ENCODE measurements around the gene NEMP1. TPM values are rescaled to one million over a fixed set of nuclear protein-coding genes. Genes with fewer than 3 reads are reported as not detected.
"Not testable (repeated sequence)": the region's sequence is repeated elsewhere in the genome, so short reads cannot be mapped to it uniquely, and the experiment has no call there.

The NEMP1 gene, protein sequence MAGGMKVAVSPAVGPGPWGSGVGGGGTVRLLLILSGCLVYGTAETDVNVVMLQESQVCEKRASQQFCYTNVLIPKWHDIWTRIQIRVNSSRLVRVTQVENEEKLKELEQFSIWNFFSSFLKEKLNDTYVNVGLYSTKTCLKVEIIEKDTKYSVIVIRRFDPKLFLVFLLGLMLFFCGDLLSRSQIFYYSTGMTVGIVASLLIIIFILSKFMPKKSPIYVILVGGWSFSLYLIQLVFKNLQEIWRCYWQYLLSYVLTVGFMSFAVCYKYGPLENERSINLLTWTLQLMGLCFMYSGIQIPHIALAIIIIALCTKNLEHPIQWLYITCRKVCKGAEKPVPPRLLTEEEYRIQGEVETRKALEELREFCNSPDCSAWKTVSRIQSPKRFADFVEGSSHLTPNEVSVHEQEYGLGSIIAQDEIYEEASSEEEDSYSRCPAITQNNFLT
- total RNA-seq: 10 to 100 TPM; 60.5 to 66.1 TPM

DNA sequence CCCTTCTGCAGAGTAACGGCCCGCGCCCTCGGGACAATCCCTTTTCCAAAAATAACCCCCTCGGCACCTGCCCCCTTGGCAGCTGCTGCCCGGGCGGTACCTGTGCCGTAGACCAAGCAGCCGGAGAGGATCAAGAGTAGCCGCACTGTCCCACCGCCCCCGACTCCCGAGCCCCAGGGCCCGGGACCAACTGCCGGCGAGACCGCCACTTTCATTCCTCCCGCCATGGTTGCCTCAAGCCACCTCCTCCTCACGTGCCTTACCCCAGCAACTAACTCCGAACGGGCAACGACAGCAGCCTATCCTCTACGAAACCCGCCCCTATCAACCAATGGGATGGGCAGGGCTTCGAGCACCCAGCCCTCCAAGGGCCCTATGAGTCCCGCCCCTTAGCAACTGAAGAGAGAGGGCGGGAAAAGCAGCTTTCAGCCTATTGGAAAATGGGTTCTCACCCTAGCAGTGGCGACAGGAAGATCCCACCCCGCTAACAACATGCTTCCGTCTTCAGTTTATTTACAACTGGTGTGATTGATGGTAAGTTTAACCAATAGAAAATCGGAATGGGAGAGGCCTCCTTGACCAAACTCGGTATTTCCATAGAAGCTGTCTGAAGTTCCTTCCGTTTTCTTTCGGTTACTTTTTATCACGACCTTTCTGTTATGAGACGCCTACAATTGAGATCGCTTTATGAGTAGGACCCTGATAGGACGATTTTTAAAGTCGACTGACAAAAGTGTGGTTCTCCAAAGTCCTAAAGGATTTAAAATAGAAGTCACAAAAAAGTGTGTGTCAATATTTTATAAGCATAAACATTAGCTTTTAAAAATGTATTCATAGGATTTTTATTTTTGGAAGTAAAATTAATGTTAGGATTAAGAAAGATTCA lies at the start of gene NEMP1:
Gene NEMP1, minus strand, starts transcription at position 273 of the 886 bp plus-strand sequence. Its CDS starts 46 bp downstream, at position 227.
- Mint-ChIP-seq H3K27ac (peak within 1 kb of the TSS; percentile 100), H3K27me3 (no peaks in the 10 kb centered on the region), H3K9me3 (ENCODE audit: low read depth) (no peaks in the 10 kb centered on the region), H3K4me3 (peak within 1 kb of the TSS; percentile 92), H3K36me3 (peaks cover 9% of the 10 kb centered on the region), H3K4me1 (peaks cover 29% of the 10 kb centered on the region)
- CTCF ChIA-PET: interaction anchor here (0.8 to 14.1 kb wide), 19 partner anchors 9 to 374 kb away, joined by 3 to 263 read pairs (median 4); partner anchors contain the start of genes NAB2 and STAT6
- peak; percentile 99 for DNase-seq
- ATAC-seq: peak; percentile 96

DNA sequence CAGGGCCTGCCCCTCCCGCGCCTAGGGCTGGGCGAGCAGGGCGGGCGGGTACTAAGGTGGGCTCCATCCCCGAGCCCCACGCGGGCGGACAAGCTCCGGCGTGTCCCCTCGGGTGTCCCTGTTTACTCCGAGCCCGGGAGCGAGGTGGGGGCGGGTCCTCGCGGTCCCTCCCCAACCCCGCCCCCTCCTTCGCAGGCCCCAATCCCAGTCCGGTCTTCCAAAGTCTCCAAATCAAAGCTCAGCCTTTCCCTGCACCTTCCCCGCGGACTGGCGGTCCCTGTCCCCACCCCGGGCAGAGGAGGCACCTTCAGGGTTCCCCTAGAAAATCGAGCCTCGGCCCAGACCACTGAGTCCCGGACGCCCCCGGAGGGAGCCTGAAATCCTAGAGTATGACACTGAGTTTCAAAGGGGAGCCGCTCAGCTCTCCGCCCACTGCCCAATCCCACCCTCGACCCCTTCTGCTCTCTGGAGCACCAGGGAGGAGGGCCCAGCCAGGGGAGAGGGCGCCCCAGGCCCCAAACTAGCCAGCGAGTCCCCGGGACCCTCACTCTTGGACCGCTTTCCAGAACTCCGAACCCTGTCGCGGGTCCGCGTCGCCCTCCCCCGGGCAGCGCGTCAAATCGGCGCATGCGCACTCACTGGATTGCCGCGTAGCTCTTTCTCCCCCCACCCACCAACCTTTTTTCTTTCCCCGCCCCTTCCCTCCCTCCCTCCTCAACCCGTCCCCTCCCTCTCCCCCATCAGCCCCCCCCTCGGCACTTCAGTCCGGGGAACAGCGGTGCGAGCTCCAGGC lies 49.3 kb upstream of the NEMP1 start, which contains the start of gene LRP1:
Gene LRP1, plus strand, starts transcription at position 758 of the 793 bp plus-strand sequence. CDS start 482 bp downstream, outside the sequence.
- H3K4me1 Mint-ChIP-seq: peaks cover 4% of the 10 kb centered on the region
- peaks cover 8% of the 10 kb centered on the region for H3K9me3 Mint-ChIP-seq (ENCODE audit: low read depth)
- ATAC-seq: peak; percentile 59
- H3K36me3 Mint-ChIP-seq: peaks cover 5% of the 10 kb centered on the region
- H3K27ac Mint-ChIP-seq: no peak within 1 kb of the TSS
- peaks cover 63% of the 10 kb centered on the region for H3K27me3 Mint-ChIP-seq
- CTCF ChIA-PET: interaction anchor here (0.7 to 7.8 kb wide), 10 partner anchors 17 to 160 kb away, joined by 3 to 88 read pairs (median 6); partner anchors contain the start of gene STAT6
- peak within 1 kb of the TSS; percentile 64 for H3K4me3 Mint-ChIP-seq
- peak; percentile 69 for DNase-seq

DNA sequence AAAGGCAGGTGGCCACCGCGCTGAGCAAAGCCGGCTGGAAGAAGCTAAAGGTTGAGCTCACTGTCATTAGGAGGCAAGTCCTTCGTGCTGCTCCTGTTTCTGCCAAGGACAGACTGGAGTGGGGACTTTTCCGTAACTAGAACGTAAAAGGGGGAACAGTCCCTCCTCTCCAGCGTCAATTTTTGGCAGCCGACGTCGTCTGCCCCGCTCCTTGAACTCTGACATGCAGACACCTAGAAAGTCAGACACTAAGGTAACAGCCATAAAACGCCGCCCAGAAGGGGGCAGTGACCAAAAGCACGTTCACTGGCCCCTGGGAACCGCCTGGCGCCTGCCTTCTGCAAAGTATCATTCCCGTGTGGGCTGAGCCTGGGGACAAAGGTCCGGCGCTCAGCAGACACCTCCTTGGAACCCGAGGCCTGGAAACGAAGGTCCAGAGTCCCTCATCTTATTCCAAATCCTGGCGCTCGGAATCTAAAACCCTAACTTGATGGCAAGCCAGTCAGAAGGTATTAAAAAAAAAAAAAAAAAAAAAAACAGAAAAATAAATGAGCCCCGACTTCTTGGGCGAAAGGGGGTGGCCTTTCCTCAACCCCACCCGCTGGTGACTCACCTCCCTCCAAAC lies 48.6 kb upstream of the NEMP1 start:
- peak; percentile 21 for ATAC-seq
- DNase-seq: peak; percentile 55
- Mint-ChIP-seq H3K27me3 (peaks cover 59% of the 10 kb centered on the region), H3K4me1 (peaks cover 4% of the 10 kb centered on the region), H3K27ac (no peak overlapping the region), H3K36me3 (peaks cover 5% of the 10 kb centered on the region), H3K9me3 (ENCODE audit: low read depth) (peaks cover 8% of the 10 kb centered on the region), H3K4me3 (peak overlapping the region; percentile 64)
- CTCF ChIA-PET: interaction anchor here (0.9 to 7.8 kb wide), 10 partner anchors 11 to 160 kb away, joined by 3 to 88 read pairs (median 4); partner anchors contain the start of gene STAT6

DNA sequence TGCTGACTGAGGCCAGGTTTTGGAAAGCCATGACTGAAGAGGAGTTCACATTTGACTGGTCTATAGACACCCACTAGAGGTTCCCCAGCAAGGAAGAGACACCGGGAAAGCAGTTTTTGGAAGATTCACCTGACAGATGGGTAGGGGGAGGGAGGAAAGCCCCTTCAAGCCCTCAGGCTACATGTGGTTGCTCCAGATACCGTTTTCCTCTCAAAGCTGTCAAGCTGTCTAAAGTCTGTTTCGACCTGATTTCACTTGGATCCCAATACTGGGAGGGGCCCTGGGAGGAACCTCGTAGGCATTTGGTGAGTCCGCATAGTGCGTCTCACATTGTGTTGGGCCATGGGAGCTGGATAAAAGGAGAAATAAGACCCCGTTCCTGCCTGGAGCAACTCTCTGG lies 48.0 kb upstream of the NEMP1 start:
- Mint-ChIP-seq H3K4me3 (no peak overlapping the region), H3K9me3 (ENCODE audit: low read depth) (peaks cover 8% of the 10 kb centered on the region)

DNA sequence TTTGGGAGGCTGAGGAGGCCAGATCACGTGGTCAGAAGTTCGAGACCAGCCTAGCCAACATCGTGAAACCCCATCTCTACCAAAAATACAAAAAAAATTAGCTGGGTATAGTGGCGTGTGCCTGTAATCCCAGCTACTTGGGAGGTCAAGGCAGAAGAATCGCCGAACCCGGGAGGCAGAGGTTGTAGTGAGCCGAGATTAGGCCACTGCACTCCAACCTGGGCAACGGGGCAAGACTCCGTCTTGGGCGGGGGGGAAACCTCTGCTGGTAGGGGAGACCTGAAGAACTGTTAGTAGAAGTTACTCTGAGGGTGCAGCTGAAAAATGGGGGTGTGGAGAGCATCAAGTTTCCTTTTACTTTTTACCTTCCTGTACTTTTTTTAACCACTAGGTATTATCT lies 47.5 kb upstream of the NEMP1 start:
- Mint-ChIP-seq H3K36me3 (peaks cover 5% of the 10 kb centered on the region), H3K9me3 (ENCODE audit: low read depth) (peaks cover 8% of the 10 kb centered on the region), H3K4me1 (peaks cover 4% of the 10 kb centered on the region), H3K27me3 (peaks cover 50% of the 10 kb centered on the region), H3K27ac (no peak overlapping the region), H3K4me3 (no peak overlapping the region)
- no peak for ATAC-seq
- CTCF ChIA-PET: interaction anchor here (0.6 to 7.8 kb wide), 9 partner anchors 10 to 324 kb away, joined by 3 to 88 read pairs (median 6); partner anchors contain the start of gene STAT6
- no peak for DNase-seq

More for the DNA sequence above, 48.0 kb upstream of the NEMP1 start:
- Mint-ChIP-seq H3K4me1 (peaks cover 4% of the 10 kb centered on the region), H3K27me3 (peaks cover 55% of the 10 kb centered on the region), H3K36me3 (peaks cover 5% of the 10 kb centered on the region), H3K27ac (no peak overlapping the region)
- DNase-seq (no peak), ATAC-seq (no peak)
- CTCF ChIA-PET: interaction anchor here (1.1 to 7.8 kb wide), 7 partner anchors 10 to 114 kb away, joined by 3 to 88 read pairs (median 31); partner anchors contain the start of gene STAT6

DNA sequence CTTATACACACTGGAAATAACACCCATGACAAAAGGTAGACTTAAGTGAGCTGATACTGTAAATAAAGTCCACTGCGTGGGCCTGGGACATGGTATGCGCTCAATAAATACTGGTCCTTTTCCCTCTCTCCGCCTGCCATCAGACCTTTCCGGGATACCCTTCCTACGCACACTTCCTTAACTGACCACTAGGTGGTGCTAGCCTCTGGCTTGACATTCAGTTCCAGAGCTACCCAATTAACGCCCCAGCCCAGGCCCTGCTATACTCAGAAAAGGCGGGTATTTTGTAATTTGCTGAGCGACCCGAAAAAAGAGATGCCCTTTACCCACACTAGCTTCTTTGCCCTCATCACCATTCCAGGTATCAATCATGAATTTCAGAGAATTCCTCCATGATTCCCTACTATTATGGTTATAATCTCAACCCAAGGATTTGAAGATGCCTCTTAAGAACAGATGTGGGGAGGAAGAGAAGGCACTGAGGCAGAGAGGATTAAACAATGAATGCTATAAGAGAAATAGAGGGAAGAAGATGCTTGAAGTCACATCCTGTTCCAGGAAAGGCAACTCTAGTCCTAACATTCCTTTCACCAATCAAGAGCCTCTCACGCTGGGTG lies 45.8 kb upstream of the NEMP1 start:
- peaks cover 5% of the 10 kb centered on the region for H3K36me3 Mint-ChIP-seq
- H3K4me3 Mint-ChIP-seq: no peak overlapping the region
- no peak overlapping the region for H3K27ac Mint-ChIP-seq

DNA sequence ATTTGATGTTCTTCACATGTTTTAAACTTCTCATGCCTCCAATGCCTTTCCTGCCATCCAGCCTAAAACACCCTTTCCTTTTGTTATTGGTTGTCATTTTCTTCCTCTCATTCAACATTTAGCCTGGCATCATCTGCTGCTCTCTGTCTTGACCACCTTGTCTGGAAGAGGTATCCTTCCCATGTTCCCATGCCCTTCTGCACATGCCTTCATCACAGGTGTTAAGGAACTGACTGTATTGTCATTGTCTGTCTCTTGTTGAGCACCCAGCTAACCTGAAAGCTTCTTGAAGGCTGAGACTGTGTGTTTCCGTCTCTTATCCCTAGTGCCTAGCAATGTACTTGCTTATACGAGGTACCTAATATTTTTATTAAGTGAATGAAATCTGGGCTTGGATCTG lies 45.2 kb upstream of the NEMP1 start:
- CTCF ChIA-PET: interaction anchor here (0.7 to 7.8 kb wide), 32 partner anchors 13 to 391 kb away, joined by 3 to 88 read pairs (median 5); partner anchors contain the start of genes NAB2, SHMT2, STAT6 and ZBTB39

More for the DNA sequence above, 45.8 kb upstream of the NEMP1 start:
- Mint-ChIP-seq H3K27me3 (peaks cover 34% of the 10 kb centered on the region), H3K9me3 (ENCODE audit: low read depth) (peaks cover 8% of the 10 kb centered on the region), H3K4me1 (peaks cover 8% of the 10 kb centered on the region)
- peak; percentile 83 for DNase-seq
- CTCF ChIA-PET: interaction anchor here (0.6 to 7.8 kb wide), 40 partner anchors 8 to 392 kb away, joined by 3 to 88 read pairs (median 5); partner anchors contain the start of genes NAB2, NEMP1, SHMT2 and STAT6
- ATAC-seq: peak; percentile 74

DNA sequence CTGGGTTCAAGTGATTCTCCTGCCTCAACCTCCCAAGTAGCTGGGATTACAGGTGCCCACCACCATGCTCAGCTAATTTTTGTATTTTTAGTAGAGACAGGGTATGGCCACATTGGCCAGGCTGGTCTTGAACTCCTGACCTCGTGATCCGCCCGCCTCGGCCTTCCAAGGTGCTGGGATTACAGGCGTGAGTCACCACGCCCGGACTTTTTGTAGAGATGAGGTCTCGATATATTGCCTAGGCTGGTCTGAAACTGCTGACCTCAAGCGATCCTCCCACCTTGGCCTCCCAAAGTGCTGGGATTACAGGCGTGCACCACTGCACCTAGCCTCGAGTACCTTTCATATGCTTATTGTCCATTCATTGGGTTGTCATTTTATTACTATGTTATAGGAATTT lies 42.1 kb upstream of the NEMP1 start:
- H3K4me1 Mint-ChIP-seq: peaks cover 10% of the 10 kb centered on the region
- H3K9me3 Mint-ChIP-seq (ENCODE audit: low read depth); H3K36me3 Mint-ChIP-seq; H3K27ac Mint-ChIP-seq; ATAC-seq; H3K4me3 Mint-ChIP-seq; DNase-seq: not testable (repeated sequence)
- CTCF ChIA-PET: interaction anchor here (1.0 to 3.0 kb wide), 5 partner anchors 9 to 61 kb away, joined by 3 to 22 read pairs (median 4); partner anchors contain the start of gene STAT6
- H3K27me3 Mint-ChIP-seq: peaks cover 27% of the 10 kb centered on the region

More for the DNA sequence above, 45.2 kb upstream of the NEMP1 start:
- Mint-ChIP-seq H3K9me3 (ENCODE audit: low read depth) (peaks cover 8% of the 10 kb centered on the region), H3K4me1 (peaks cover 12% of the 10 kb centered on the region), H3K27me3 (peaks cover 34% of the 10 kb centered on the region), H3K36me3 (peaks cover 5% of the 10 kb centered on the region), H3K27ac (no peak overlapping the region), H3K4me3 (no peak overlapping the region)
- DNase-seq (no peak), ATAC-seq (no peak)

DNA sequence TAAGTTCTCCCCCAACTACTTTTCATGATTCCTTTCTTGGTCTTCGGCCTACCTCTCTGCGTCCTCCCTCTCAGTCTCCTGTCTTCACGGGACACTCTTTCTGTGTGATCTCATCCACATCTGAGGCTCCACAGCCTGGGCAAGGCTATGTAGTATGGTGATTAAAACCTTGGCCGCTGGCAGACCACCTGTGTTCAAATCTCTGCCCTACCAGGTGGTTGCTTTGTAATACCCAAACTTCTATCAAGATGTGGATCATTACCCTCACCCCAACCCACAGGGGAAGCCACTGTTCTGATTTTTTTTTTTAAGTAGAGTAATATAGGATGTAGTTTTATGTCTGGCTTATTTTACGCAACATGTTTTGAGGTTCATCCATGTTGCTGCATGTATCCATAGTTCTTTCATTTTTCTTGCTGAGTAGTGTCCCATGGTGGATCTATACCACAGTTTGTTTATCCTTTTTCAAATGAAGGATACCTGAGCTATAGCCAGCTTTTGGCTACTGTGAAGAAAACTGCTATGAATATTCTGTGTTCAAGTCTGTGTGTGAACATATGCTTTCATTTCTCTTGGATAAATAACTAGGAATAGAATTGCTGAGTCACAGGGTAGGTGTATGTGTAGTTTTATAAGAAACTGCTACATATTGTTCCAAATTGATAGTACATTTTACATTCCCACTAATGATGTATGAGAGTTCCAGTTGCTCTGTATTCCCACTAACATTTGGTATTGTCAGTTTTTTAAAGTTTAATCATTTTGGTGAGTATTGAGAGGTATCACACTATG lies 40.9 kb upstream of the NEMP1 start:
- H3K27ac Mint-ChIP-seq: no peak overlapping the region
- CTCF ChIA-PET: interaction anchor here (1.1 to 3.0 kb wide), 3 partner anchors 8 to 56 kb away, joined by 3 to 22 read pairs (median 5); partner anchors contain the start of gene STAT6
- ATAC-seq: no peak

DNA sequence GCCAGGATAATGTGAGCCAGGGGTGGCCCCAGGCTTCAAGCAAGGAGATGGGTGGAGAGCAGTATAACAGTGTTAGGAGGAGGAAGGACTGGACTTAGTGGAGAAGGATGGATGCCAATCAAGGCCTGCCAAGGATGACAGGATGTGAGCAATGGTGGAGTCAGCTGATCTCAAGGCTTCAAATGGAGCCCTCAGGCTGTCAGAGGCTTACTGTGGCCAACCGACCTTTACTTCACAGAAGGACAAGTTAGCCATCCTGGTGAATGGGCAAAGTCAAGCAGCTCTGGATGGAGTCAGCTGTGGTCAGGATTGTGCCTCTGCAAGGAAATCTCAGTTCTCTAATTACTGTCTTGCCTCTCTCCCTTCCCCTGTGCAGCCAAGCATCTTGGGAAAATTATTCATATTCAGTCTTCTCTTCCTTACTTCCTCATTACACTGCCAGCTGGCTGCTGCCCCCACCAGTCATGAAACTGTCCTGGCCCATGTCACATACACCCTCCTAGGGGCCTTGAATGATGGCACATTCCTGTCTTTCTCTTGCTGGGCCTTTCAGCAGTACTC lies 40.2 kb upstream of the NEMP1 start:
- no peak overlapping the region for H3K4me3 Mint-ChIP-seq
- CTCF ChIA-PET: interaction anchor here (1.7 kb wide), 1 partner anchor 57 kb away, joined by 5 read pairs; no protein-coding TSS in a partner anchor
- H3K36me3 Mint-ChIP-seq: peaks cover 3% of the 10 kb centered on the region
- H3K9me3 Mint-ChIP-seq (ENCODE audit: low read depth): peaks cover 4% of the 10 kb centered on the region
- DNase-seq: no peak
- peaks cover 8% of the 10 kb centered on the region for H3K4me1 Mint-ChIP-seq
- H3K27ac Mint-ChIP-seq: no peak overlapping the region
- ATAC-seq: no peak
- H3K27me3 Mint-ChIP-seq: peaks cover 13% of the 10 kb centered on the region

More for the DNA sequence above, 40.9 kb upstream of the NEMP1 start:
- peaks cover 19% of the 10 kb centered on the region for H3K27me3 Mint-ChIP-seq
- H3K36me3 Mint-ChIP-seq: peaks cover 5% of the 10 kb centered on the region
- DNase-seq: no peak
- peaks cover 10% of the 10 kb centered on the region for H3K4me1 Mint-ChIP-seq
- H3K4me3 Mint-ChIP-seq: no peak overlapping the region
- peaks cover 8% of the 10 kb centered on the region for H3K9me3 Mint-ChIP-seq (ENCODE audit: low read depth)

Measured in activated CD8-positive, alpha-beta memory T cell treated with anti-CD3 and anti-CD28 coated beads, Interleukin-2, amount 10 ng/mL, durations not matched to agents 7 days and 5 days (primary cell).